OCI-LY7 (cell line): ENCODE measurements around the gene PM20D1. TPM values are rescaled to one million over a fixed set of nuclear protein-coding genes. Genes with fewer than 3 reads are reported as not detected.

Experiments
- BruUV-seq: library from RNA; stranded (reverse); fragments of 400-500 nt; replicated peaks from 2 replicates; lab custom pipeline; 2021; lab: Mats Ljungman, UMichigan
- CTCF ChIA-PET: fragments of 300-600 bp; sonication (Branson Sonifier 250); formaldehyde crosslinking; loops from one replicate; lab custom pipeline; 2022; ENCODE audit warnings: antibody characterized with exemption; ENCODE audit not compliant: unreplicated experiment; lab: Charles Lee
- POLR2A ChIA-PET: fragments of 300-600 bp; sonication (Branson Sonifier 250); formaldehyde crosslinking; loops from one replicate; lab custom pipeline; 2022; ENCODE audit warnings: antibody characterized with exemption; lab: Charles Lee
- DNase-seq: peaks from one replicate; pipeline ENCODE4 v3.0.0-alpha.2; 2015; ENCODE audit warnings: low spot score
- H2AFZ ChIP-seq: fragments of 200-600 bp; sonication (generic), shearing (Covaris generic); 2 replicates; pipeline ENCODE4 v1.6.1; 2014; ENCODE audit warnings: mild to moderate bottlenecking, antibody characterized with exemption, low read length, moderate library complexity
- H3K27ac ChIP-seq: fragments of 200-600 bp; sonication (generic); 2 replicates; pipeline ENCODE4 v1.5.1; 2014; ENCODE audit warnings: mixed run types, low read depth, mild to moderate bottlenecking, moderate library complexity, low read length, inconsistent platforms; ENCODE audit not compliant: poor library complexity, severe bottlenecking
- H3K36me3 ChIP-seq: fragments of 200-600 bp; sonication (generic); 2 replicates; pipeline ENCODE4 v1.6.1; 2014; ENCODE audit warnings: mild to moderate bottlenecking, antibody characterized with exemption, low read length, moderate library complexity, mixed read lengths; ENCODE audit not compliant: insufficient read depth
- H3K4me1 ChIP-seq: fragments of 200-600 bp; sonication (generic); 2 replicates; pipeline ENCODE4 v1.5.1; 2014; ENCODE audit warnings: mild to moderate bottlenecking, low read length; ENCODE audit not compliant: insufficient read depth, poor library complexity, severe bottlenecking
- H3K4me2 ChIP-seq: fragments of 200-600 bp; sonication (generic); 2 replicates; pipeline ENCODE4 v1.6.1; 2014; ENCODE audit warnings: mild to moderate bottlenecking, low read length
- H3K4me3 ChIP-seq: fragments of 200-600 bp; sonication (generic); 2 replicates; pipeline ENCODE4 v1.5.1; 2014; ENCODE audit warnings: mild to moderate bottlenecking, low read depth, low read length; ENCODE audit not compliant: poor library complexity, severe bottlenecking
- H3K79me2 ChIP-seq: fragments of 200-600 bp; sonication (generic); 2 replicates; pipeline ENCODE4 v1.6.1; 2016; ENCODE audit warnings: low read depth, mild to moderate bottlenecking, low read length, moderate library complexity, mixed read lengths; ENCODE audit not compliant: insufficient read depth
- H3K9me2 ChIP-seq: fragments of 200-600 bp; sonication (generic); 2 replicates; pipeline ENCODE4 v1.6.1; 2016; ENCODE audit warnings: mild to moderate bottlenecking, low read length, mixed read lengths; ENCODE audit not compliant: insufficient read depth
- H3K9me3 ChIP-seq: fragments of 200-600 bp; sonication (generic); 2 replicates; pipeline ENCODE4 v1.6.1; 2014; ENCODE audit warnings: mild to moderate bottlenecking, mixed run types, low read length, mixed read lengths
- H4K20me1 ChIP-seq: fragments of 200-600 bp; sonication (generic); 2 replicates; pipeline ENCODE4 v1.6.1; 2014; ENCODE audit warnings: mild to moderate bottlenecking, antibody characterized with exemption, low read length, moderate library complexity, mixed read lengths; ENCODE audit not compliant: insufficient read depth
- EZH2phosphoT487 ChIP-seq: fragments of 200-600 bp; sonication (generic); IDR thresholded peaks from 2 replicates; pipeline ENCODE4 v1.6.1; 2018; ENCODE audit warnings: low read depth, borderline replicate concordance, mild to moderate bottlenecking, mixed run types, antibody characterized with exemption, low read length, moderate library complexity, mixed read lengths
- intact Hi-C: fragments of 100-400 bp; cut with micrococcal nuclease; formaldehyde crosslinking; loops from one replicate; pipeline ENCODE4 v1.10.0; 2022; ENCODE audit not compliant: unreplicated experiment
- total RNA-seq, 2 experiments: library from RNA; depleted of rRNA in 1 of 2; stranded (reverse); fragments of >200 nt in 1 of 2; shearing (Covaris generic) in 1 of 2; gene quantifications; 2 replicates each; pipeline ENCODE4 v1.2.3, GENCODE V29; 2014 to 2022
- TF ChIP-seq, protein P1 (sequence below): fragments of 200-600 bp; sonication (generic); conservative IDR thresholded peaks from 2 replicates; pipeline ENCODE4 v1.5.1; 2014; ENCODE audit warnings: mild to moderate bottlenecking, antibody characterized with exemption, low read length, moderate library complexity, mixed read lengths

The PM20D1 gene
- total RNA-seq, 2 experiments from 2014 or later, result not detected

DNA sequence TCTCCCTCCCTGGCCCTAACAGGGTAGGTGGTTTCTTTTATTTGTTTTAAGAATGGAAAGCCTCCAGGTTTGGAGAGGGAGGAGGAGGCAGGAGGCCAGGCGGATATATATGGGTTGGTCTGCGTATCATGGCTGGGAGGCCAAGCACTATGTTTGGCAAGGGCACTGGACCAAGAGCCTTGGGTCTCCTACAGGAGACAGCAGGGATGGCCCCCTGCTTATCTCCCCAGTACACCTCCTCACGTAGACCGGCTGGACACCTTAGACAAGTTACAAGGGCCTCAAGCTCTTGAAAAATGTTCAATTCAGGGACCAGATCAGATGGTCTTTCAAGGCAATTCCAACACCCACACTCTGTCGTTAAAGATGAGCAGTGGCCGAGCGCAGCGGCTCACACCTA is 47.9 kb downstream of the PM20D1 start:
- Histone ChIP-seq H3K4me1 (no peaks in the 10 kb centered on the region), H3K79me2 (no peaks in the 10 kb centered on the region), H3K4me3 (no peak overlapping the region), H3K9me2 (no peaks in the 10 kb centered on the region), H4K20me1 (no peaks in the 10 kb centered on the region), H3K36me3 (no peaks in the 10 kb centered on the region), H3K27ac (no peak overlapping the region), H2AFZ (no peak overlapping the region), H3K9me3 (no peaks in the 10 kb centered on the region), H3K4me2 (no peak overlapping the region)
- no peak for DNase-seq
- no peak for TF ChIP-seq EZH2phosphoT487
- TF ChIP-seq, protein P1, sequence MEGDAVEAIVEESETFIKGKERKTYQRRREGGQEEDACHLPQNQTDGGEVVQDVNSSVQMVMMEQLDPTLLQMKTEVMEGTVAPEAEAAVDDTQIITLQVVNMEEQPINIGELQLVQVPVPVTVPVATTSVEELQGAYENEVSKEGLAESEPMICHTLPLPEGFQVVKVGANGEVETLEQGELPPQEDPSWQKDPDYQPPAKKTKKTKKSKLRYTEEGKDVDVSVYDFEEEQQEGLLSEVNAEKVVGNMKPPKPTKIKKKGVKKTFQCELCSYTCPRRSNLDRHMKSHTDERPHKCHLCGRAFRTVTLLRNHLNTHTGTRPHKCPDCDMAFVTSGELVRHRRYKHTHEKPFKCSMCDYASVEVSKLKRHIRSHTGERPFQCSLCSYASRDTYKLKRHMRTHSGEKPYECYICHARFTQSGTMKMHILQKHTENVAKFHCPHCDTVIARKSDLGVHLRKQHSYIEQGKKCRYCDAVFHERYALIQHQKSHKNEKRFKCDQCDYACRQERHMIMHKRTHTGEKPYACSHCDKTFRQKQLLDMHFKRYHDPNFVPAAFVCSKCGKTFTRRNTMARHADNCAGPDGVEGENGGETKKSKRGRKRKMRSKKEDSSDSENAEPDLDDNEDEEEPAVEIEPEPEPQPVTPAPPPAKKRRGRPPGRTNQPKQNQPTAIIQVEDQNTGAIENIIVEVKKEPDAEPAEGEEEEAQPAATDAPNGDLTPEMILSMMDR, result no peak
- ChIA-PET CTCF (no interaction called here), POLR2A (interaction anchor here (0.6 kb wide), 1 partner anchor 14 kb away, joined by 3 read pairs; no protein-coding TSS in a partner anchor)
- BruUV-seq, result no TSS peak
- intact Hi-C loops, result no loop called here

DNA sequence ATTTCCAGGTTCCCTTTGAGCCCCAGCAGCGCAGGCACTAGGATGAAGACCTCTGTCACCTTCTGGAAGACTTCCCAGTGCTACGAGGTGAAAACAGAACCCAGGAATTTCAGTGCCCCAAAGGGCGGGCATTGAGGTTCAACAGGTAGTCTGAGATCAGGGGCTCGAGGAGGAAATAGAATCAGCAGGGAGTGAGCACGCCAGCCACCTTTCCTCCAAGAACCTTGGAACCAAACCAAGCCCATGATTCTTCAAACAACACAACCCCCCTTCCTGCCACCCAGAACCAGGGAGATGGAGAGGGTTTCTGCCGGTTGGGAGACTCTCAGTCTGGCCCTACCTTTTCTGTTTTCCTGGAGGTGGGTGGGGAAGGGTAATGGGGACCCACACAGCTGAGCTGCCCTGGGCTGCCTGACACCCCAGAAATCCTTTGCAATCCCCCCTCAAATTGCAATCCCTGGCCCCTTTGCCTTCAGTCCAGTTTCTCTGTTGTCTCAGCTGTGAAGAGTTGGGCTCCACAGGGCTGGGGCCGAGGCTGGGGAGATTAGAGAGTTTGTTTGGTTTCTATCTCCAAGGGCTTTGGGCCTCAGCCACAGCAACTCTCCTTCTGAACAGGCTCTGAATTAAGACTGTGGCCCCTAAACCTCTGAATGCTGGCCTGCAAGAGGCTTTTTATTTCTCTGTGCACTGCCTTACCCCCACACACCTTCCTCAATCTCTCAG is 48.8 kb downstream of the PM20D1 start:
- Histone ChIP-seq H3K4me2 (no peak overlapping the region), H3K36me3 (no peaks in the 10 kb centered on the region), H3K9me3 (no peaks in the 10 kb centered on the region), H3K9me2 (no peaks in the 10 kb centered on the region), H4K20me1 (no peaks in the 10 kb centered on the region), H2AFZ (no peak overlapping the region), H3K79me2 (no peaks in the 10 kb centered on the region), H3K27ac (no peak overlapping the region), H3K4me1 (no peaks in the 10 kb centered on the region), H3K4me3 (no peak overlapping the region)
- CTCF ChIA-PET, result no interaction called here
- BruUV-seq, result no TSS peak
- TF ChIP-seq, protein P1, result no peak
- TF ChIP-seq EZH2phosphoT487, result no peak
- POLR2A ChIA-PET, result interaction anchor here (0.6 kb wide), 1 partner anchor 13 kb away, joined by 3 read pairs; no protein-coding TSS in a partner anchor
- intact Hi-C loops, result no loop called here
- no peak for DNase-seq

DNA sequence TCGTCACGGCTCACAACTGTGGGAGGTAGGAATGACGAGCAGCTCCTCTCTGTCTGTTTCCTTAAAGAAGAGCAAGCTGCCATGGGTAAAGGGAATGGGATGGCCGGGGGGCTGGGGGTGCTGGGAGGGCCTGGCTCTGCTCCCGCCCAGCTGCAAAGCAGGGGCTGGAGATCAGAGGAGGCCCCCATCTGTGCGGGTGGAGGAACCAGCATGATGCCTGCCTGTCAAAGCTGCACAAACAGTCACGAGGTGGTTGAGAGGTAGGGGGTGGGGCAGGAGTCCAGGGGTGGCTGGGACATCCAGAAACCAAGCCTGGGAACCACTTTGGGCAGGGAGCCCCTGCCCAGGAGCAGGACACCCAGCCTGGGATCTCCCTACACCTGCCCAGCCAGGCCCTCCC is 49.5 kb downstream of the PM20D1 start:
- Histone ChIP-seq H3K4me2 (no peak overlapping the region), H3K9me2 (no peaks in the 10 kb centered on the region), H3K36me3 (no peaks in the 10 kb centered on the region), H3K4me1 (no peaks in the 10 kb centered on the region), H3K4me3 (no peak overlapping the region), H4K20me1 (no peaks in the 10 kb centered on the region), H3K27ac (no peak overlapping the region), H2AFZ (no peak overlapping the region), H3K9me3 (no peaks in the 10 kb centered on the region), H3K79me2 (no peaks in the 10 kb centered on the region)
- DNase-seq, result no peak
- ChIA-PET CTCF (no interaction called here), POLR2A (no interaction called here)
- intact Hi-C loops, result no loop called here
- BruUV-seq, result no TSS peak
- TF ChIP-seq EZH2phosphoT487, result no peak
- TF ChIP-seq, protein P1, result no peak
